Pons (tissue), 1 donor: ENCODE results near the gene ZNF154.
"Not testable (repeated sequence)": the region's sequence is repeated elsewhere in the genome, so short reads cannot be mapped to it uniquely, and the experiment has no call there.

Experiments used
- DNase-seq: peaks from one replicate; pipeline ENCODE4 v3.0.0-alpha.2; 2016; ENCODE audit warnings: low spot score

Gene ZNF154

GRCh38 chr19:57708641-57709361, at the start of gene ZNF154:
Gene ZNF154 (minus strand): TSS chr19:57709204. CDS start chr19:57708971, 233 bp downstream.
- DNase-seq = peak; percentile 45

DNA sequence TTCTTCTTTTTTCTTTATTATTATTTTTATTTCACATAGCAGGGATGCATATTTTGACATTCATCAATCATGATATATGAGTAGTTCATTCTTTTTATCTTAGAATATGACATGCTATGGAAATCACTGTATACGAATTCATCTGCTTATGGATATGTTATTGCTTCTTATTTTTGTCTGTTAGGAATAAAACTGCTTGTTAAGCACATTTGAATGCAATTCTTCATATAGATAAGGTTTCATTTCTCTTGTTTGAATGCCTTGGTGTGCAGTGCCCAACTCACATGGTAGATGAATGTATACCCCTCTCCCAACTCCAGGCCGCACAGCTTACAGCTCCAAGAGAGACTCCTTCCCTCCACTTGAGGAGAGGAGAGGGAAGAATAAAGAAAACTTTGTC, 48.9 kb upstream of the ZNF154 start:
- no peak for DNase-seq

- no peak for DNase-seq
Observed at GRCh38 chr19:57755031-57755430, 46.0 kb upstream of the ZNF154 start.

- DNase-seq = no peak
Observed at GRCh38 chr19:57754091-57754673, 45.2 kb upstream of the ZNF154 start.

DNA sequence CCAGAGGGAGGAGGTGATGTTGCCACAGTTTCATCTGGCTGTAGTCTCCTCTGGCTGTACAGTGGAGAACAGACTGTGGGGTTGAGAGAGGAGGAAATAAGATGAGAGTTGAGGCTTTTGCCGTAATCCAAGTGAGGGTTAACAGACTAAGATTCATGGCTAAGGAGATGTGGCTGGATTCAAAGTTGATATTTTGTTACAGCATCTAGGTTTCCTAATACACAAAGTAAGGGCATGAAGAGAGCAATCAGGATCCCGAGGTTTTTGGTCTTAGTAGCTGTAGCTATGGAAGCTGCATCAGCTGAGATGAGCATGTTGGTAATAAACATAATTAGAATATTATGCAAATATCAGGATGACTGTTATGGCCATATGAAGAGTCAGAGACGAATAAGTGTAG, 39.0 kb upstream of the ZNF154 start:
- no peak for DNase-seq

- DNase-seq = no peak
Observed at GRCh38 chr19:57747472-57747807, 38.4 kb upstream of the ZNF154 start.

DNA sequence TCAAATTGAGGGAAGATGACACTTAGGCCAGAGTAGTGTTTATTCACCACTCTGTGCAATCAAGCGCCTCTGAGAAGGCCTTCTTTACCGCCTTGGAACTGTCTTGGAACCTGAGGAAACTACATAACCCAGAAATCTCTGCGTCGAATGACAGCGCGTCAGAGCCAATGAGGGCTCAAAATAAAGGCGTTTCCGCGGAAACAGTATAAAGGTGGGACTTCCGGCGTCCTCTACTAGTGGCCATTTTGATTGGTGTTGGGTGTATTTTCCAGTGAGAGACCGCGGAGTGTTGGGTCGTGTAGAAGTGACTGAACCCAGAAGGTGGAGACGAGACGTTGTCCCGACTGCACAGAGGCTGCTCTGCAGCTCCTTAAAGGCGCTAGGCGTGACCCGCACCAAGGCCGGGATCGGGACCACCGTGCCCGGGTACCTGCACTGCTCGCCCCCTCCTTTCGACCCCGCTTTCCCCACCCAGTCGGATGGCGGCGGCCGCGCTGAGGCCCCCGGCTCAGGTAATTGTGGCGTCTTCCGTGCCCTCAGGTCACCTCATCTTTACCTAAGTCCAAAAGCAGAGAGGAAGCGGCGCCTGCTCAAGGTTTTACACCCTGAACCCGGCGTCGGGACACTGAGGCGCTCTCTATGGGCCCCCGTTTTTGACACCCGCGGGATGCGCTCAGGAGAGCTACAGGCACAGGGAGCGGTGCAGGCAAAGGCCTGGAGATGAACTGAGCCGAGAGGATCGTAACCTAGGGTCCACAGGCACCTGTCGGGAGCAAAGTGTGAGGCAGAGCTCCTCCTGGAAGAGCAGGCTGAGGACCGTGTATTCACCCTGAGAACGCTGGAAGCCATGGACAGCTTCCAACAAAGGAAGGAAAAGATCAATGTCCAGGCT, 37.8 kb upstream of the ZNF154 start, which contains the start of gene ZNF776:
TSS of gene ZNF776 (plus strand) at position 236 of the 892 bp plus-strand sequence. CDS start at position 480, 244 bp downstream.
- peak; percentile 97 for DNase-seq

DNA sequence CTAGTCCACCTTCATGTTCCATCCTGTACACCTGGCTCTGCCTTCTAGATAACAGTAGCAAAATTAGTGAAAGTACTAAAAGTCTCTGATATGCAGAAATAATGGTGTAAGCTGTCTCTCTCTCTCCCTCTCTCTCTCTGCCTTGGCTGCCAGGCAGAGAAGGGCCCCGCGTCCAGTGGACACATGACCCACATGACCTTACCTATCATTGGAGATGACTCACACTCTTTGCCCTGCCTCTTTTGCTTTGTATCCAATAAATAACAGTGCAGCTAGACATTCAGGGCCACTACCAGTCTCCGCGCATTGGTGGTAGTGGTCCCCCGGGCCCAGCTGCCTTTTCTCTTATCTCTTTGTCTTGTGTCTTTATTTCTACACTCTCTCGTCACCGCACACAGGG, 29.8 kb upstream of the ZNF154 start:
- DNase-seq = not testable (repeated sequence)

GRCh38 chr19:57738320-57738719, 29.3 kb upstream of the ZNF154 start:
- not testable (repeated sequence) for DNase-seq

- DNase-seq = no peak
Observed at GRCh38 chr19:57720878-57721277, 11.9 kb upstream of the ZNF154 start.

DNA sequence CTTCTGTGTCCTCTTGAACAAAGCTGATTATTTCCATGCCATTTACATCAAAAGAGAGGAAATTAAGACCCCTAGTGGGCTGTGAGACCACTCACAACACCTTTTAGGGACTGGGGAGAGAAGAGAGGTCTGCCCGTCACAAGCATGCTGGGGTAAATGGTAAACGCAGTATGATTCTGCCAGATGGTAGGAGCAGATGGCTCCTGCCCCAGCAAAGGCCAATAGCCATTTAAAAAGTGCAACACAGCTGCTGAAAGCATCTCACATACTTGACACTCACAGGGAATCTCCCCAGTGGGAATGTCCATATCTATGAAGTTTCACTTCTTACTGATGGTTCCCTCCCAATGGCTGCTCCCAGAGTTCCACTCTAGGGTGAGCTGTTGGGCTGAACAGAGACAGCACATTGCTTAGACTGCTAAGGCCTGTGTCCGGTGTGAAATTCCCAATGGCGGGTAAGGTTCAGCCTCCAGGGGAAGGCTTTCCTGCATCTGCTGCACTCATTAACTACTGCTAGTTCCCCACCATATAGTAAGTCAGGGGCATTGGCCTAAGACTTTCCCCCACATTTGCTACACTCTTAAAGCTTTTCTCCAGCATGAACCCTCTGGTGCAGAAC, 11.0 kb upstream of the ZNF154 start:
- DNase-seq = no peak

GRCh38 chr19:57719424-57719823, 10.4 kb upstream of the ZNF154 start:
- DNase-seq = no peak

DNA sequence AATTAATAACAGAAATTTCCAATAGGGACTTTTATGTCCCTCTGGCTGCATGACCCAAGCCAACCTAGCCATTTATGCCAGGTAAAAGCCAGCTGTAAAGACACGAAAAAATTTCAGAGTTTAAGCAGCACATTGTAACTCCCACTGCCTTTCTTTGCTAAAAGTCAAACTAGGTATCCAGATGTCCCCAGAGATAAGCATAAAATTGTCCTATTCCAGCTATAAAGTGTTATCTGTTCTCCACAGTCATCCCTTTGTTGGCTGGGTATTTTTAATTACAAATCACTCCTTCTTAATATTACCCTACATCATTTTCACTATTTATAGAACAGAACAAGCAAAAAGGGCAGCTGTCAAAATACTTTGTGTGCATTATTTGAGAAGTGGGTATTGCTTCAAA, 3.2 kb upstream of the ZNF154 start:
- DNase-seq = no peak

DNA sequence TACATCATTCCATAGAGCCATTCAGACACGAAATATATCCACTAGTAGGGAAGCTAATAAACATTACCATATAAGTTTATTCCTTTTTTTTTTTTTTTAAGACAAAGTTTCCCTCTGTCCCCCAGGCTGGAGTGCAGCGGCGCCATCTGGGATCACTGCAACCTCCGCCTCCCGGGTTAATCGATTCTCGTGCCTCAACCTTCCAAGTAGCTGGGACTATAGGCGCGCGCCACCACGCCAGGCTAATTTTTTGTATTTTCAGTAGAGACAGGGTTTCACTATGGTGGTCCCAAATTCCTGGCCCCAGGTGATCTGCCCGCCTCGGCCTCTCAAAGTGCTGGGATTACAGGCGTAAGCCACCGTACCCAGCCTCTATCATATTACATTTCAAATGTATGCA, 612 bp upstream of the ZNF154 start:
- no peak for DNase-seq

DNA sequence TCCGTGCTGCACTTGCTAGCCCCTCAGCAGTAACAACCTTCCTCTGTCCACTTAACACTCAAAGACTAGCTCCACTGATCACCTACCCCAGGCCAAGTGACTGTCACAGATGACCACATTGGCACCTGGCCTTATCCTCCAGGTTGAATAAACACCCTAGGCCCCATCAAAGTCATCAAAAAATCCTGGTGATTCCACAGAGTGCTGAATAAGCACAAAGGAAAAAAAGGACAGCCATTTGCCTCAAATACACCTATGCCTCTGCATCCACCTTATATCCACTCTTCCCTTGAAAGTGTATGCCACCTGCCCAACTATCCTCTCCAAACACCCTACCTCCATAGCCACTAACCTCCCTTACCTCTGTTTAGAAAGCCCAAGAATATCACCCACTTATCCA, 2.7 kb downstream of the ZNF154 start:
- DNase-seq = no peak

- no peak for DNase-seq
Observed at GRCh38 chr19:57701625-57702024, 7.4 kb downstream of the ZNF154 start.

DNA sequence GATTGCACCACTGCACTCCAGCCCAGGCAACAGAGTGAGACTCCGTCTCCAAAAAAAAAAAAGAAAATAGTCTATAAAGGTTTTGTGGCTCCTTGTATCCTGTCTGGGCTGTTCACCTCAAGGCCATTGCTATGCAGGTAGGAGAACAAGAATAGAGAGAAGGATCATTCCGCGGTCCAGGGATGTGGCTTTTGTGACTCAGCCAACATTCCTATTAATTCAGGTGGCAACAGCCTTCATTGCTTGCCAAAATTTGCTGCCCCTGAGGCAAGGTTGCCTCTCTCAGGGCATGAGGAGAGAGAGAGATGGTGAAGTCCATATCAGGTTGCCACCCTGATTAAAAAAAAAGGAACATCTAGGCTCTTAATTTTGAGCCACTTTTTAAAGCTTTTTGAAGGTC, 19.3 kb downstream of the ZNF154 start:
- DNase-seq = no peak

- no peak for DNase-seq
Observed at GRCh38 chr19:57688011-57688763, 20.8 kb downstream of the ZNF154 start.

DNA sequence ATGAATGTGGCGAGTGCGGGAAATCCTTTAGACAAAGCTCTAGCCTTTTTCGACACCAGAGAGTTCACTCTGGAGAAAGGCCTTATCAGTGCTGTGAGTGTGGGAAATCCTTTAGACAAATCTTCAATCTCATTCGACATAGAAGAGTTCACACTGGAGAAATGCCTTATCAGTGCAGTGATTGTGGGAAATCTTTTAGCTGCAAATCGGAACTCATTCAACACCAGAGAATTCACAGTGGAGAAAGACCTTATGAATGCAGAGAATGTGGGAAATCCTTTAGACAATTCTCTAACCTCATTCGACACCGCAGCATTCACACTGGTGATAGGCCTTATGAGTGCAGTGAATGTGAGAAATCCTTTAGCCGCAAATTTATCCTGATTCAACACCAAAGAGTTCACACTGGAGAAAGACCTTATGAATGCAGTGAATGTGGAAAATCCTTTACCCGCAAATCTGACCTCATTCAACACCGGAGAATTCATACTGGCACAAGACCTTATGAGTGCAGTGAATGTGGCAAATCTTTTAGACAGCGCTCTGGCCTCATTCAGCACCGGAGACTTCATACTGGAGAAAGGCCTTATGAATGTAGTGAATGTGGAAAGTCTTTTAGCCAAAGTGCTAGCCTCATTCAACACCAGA, 21.5 kb downstream of the ZNF154 start:
- no peak for DNase-seq

DNA sequence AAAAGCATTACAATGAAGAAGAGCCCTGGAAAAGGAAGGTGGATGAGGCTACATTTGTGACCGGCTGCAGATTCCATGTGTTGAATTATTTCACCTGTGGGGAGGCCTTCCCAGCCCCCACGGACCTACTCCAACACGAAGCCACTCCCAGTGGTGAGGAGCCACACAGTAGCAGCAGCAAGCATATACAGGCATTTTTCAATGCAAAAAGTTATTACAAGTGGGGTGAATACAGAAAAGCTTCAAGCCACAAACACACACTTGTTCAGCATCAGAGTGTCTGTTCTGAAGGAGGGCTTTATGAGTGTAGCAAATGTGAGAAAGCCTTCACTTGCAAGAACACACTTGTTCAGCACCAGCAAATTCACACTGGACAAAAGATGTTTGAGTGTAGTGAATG, 22.3 kb downstream of the ZNF154 start:
- DNase-seq = no peak

GRCh38 chr19:57682226-57682766, 26.7 kb downstream of the ZNF154 start:
- no peak for DNase-seq
